T-helper 2 cell treated with Interferon-gamma antibody and Interleukin-4, amounts not matched to agents 100 ng/mL and 5 ng/mL, for 36 hours (primary cell): ENCODE results near the gene ZNFX1. TPM values are rescaled to one million over a fixed set of nuclear protein-coding genes. Genes with fewer than 3 reads are reported as not detected.
"Not testable (repeated sequence)": the region's sequence is repeated elsewhere in the genome, so short reads cannot be mapped to it uniquely, and the experiment has no call there.

Experiments used
- intact Hi-C: fragments of 100-400 bp; cut with micrococcal nuclease; formaldehyde crosslinking; loops from one replicate; pipeline ENCODE4 v1.15.1; 2023
- total RNA-seq: library from RNA; stranded (reverse); gene quantifications from 2 replicates; pipeline ENCODE4 v1.2.3, GENCODE V29; 2022

The ZNFX1 gene
- 61.7 and 63.4 TPM in 2 replicates for total RNA-seq

GRCh38 chr20:49278036-49278817 is at the start of gene ZNFX1:
TSS of gene ZNFX1 (minus strand) at chr20:49278057. CDS start at chr20:49275839, 2,218 bp downstream.
- intact Hi-C loops = loop anchor here (1.0 to 10.0 kb wide), 6 partner anchors 44 to 837 kb away; partner anchors contain the start of genes CSE1L, DDX27, STAU1 and UBE2V1

- intact Hi-C loops = no loop called here
These were observed 48.2 kb upstream of the ZNFX1 start for GRCh38 chr20:49326026-49326425.

GRCh38 chr20:49324306-49324705 is 46.4 kb upstream of the ZNFX1 start:
- intact Hi-C loops = loop anchor here (5.0 kb wide), 1 partner anchor 47 kb away; the partner anchor contains the start of gene ZNFX1

GRCh38 chr20:49323622-49324238 is 45.9 kb upstream of the ZNFX1 start:
- intact Hi-C loops = loop anchor here (2.0 to 5.0 kb wide), 2 partner anchors 46 to 77 kb away; partner anchors contain the start of gene ZNFX1

GRCh38 chr20:49320460-49320859 is 42.6 kb upstream of the ZNFX1 start:
- intact Hi-C loops = loop anchor here (5.0 kb wide), 1 partner anchor 43 kb away; the partner anchor contains the start of gene ZNFX1

GRCh38 chr20:49319208-49319809 is 41.5 kb upstream of the ZNFX1 start:
- intact Hi-C loops = no loop called here

- intact Hi-C loops = no loop called here
These were observed 40.8 kb upstream of the ZNFX1 start for GRCh38 chr20:49318430-49319207.

GRCh38 chr20:49318091-49318429 is 40.2 kb upstream of the ZNFX1 start:
- intact Hi-C loops = no loop called here

GRCh38 chr20:49316704-49317103 is 38.8 kb upstream of the ZNFX1 start:
- intact Hi-C loops = no loop called here

GRCh38 chr20:49315580-49315979 is 37.7 kb upstream of the ZNFX1 start:
- intact Hi-C loops = no loop called here

- intact Hi-C loops = not testable (repeated sequence)
These were observed 36.2 kb upstream of the ZNFX1 start for GRCh38 chr20:49314052-49314451.

- intact Hi-C loops = no loop called here
These were observed 35.4 kb upstream of the ZNFX1 start for GRCh38 chr20:49313283-49313682.

- intact Hi-C loops = no loop called here
These were observed 34.8 kb upstream of the ZNFX1 start for GRCh38 chr20:49312661-49313060.

- intact Hi-C loops = no loop called here
These were observed 32.8 kb upstream of the ZNFX1 start for GRCh38 chr20:49310705-49311104.

GRCh38 chr20:49308875-49309274 is 31.0 kb upstream of the ZNFX1 start:
- intact Hi-C loops = no loop called here

GRCh38 chr20:49306903-49307620 is 29.2 kb upstream of the ZNFX1 start:
- intact Hi-C loops = no loop called here

GRCh38 chr20:49303065-49303552 is 25.3 kb upstream of the ZNFX1 start:
- intact Hi-C loops = no loop called here

GRCh38 chr20:49297605-49298530 is 20.0 kb upstream of the ZNFX1 start:
- intact Hi-C loops = no loop called here

- intact Hi-C loops = not testable (repeated sequence)
These were observed 16.3 kb upstream of the ZNFX1 start for GRCh38 chr20:49294002-49294654.
